HepG2 (cell line): ENCODE data around the gene CAMTA2. TPM values are rescaled to one million over a fixed set of nuclear protein-coding genes. Genes with fewer than 3 reads are reported as not detected.

Experiments used
- ADNP ChIP-seq: sonication (generic); formaldehyde crosslinking; IDR thresholded peaks from 2 replicates; pipeline ENCODE4 v1.4.0; 2020; ENCODE audit warnings: missing genetic modification reagents
- ARID2 ChIP-seq: sonication (generic); formaldehyde crosslinking; IDR thresholded peaks from 2 replicates; pipeline ENCODE4 v1.8.1; 2022; ENCODE audit warnings: mild to moderate bottlenecking, missing genetic modification reagents, borderline replicate concordance
- FOXO4 ChIP-seq: sonication (generic); formaldehyde crosslinking; conservative IDR thresholded peaks from 2 replicates; pipeline ENCODE4 v1.8.1; 2023; ENCODE audit warnings: missing genetic modification reagents
- KLF15 ChIP-seq: sonication (generic); formaldehyde crosslinking; IDR thresholded peaks from 2 replicates; pipeline ENCODE4 v1.8.1; 2023; ENCODE audit warnings: borderline replicate concordance, mild to moderate bottlenecking, inconsistent platforms, missing genetic modification reagents, mixed read lengths
- MLXIP ChIP-seq: sonication (generic); formaldehyde crosslinking; IDR thresholded peaks from 2 replicates; pipeline ENCODE4 v1.9.0; 2021; ENCODE audit warnings: missing genetic modification reagents, borderline replicate concordance
- SAP130 ChIP-seq: IDR thresholded peaks from 2 replicates; pipeline ENCODE4 v1.6.1; 2016; ENCODE audit warnings: low read depth
- TBP ChIP-seq: sonication (generic); formaldehyde crosslinking; IDR thresholded peaks from 2 replicates; pipeline ENCODE4 v1.5.0; 2020; ENCODE audit warnings: missing genetic modification reagents
- ZEB1 ChIP-seq: IDR thresholded peaks from 2 replicates; pipeline ENCODE4 v1.6.1; 2012; ENCODE audit warnings: mild to moderate bottlenecking, low read depth, inconsistent platforms; ENCODE audit not compliant: insufficient replicate concordance
- ZFP36L1 ChIP-seq: sonication (generic); formaldehyde crosslinking; IDR thresholded peaks from 2 replicates; pipeline ENCODE4 v1.8.0; 2022; ENCODE audit warnings: mild to moderate bottlenecking, missing genetic modification reagents, moderate library complexity
- ZNF331 ChIP-seq: sonication (generic); formaldehyde crosslinking; IDR thresholded peaks from 2 replicates; pipeline ENCODE4 v1.4.0; 2020; ENCODE audit warnings: missing genetic modification reagents
- ZNF567 ChIP-seq: sonication (generic); formaldehyde crosslinking; IDR thresholded peaks from 2 replicates; pipeline ENCODE4 v1.8.1; 2023; ENCODE audit warnings: mild to moderate bottlenecking, missing genetic modification reagents, borderline replicate concordance
- ZNF678 ChIP-seq: sonication (generic); formaldehyde crosslinking; IDR thresholded peaks from 2 replicates; pipeline ENCODE4 v1.4.0; 2020; ENCODE audit warnings: mild to moderate bottlenecking, missing genetic modification reagents
- polyA plus RNA-seq, 8 experiments: library from polyadenylated mRNA; depleted of rRNA in 3 of 8; stranded (reverse) in 7 of 8; unstranded in 1 of 8; fragments of >200 nt; fragmentation: Illumina TruSeq in 4 of 8; extraction: Trizol in 4 of 8; gene quantifications; 2 replicates each; pipeline versions ENCODE4 v1.2.1 to v1.2.3, GENCODE V29; 2011 to 2016; ENCODE audit warnings: low read depth in 4 of 8, missing spikeins in 1 of 8, mixed read lengths in 1 of 8; ENCODE audit not compliant: insufficient read depth in 1 of 8
- total RNA-seq, 5 experiments: library from RNA; depleted of rRNA; stranded (reverse); fragments of >200 nt; fragmentation: Illumina TruSeq; extraction: Trizol; gene quantifications; 2 replicates each; pipeline ENCODE4 v1.2.3, GENCODE V29; 2016; ENCODE audit warnings: low read depth in 1 of 5
- TF ChIP-seq, protein P1 (sequence below): sonication (generic); formaldehyde crosslinking; IDR thresholded peaks from 2 replicates; pipeline ENCODE4 v1.4.0; 2020; ENCODE audit warnings: missing genetic modification reagents
- TF ChIP-seq, protein P2 (sequence below): sonication (generic); formaldehyde crosslinking; IDR thresholded peaks from 2 replicates; pipeline ENCODE4 v1.5.0; 2020; ENCODE audit warnings: mild to moderate bottlenecking, missing genetic modification reagents, borderline replicate concordance
- TF ChIP-seq, protein P3 (sequence below): sonication (generic); formaldehyde crosslinking; IDR thresholded peaks from 2 replicates; pipeline ENCODE4 v1.9.0; 2021; ENCODE audit warnings: missing genetic modification reagents, mild to moderate bottlenecking, borderline replicate concordance

CAMTA2 gene
- total and polyA plus RNA-seq, 2 of the 13 experiments (the other 11 are each of a cell fraction or from before 2014, with no cell fraction given) = 4.1 to 7.1 TPM

GRCh38 chr17:4967539-4968485 lies 19.7 kb downstream of the CAMTA2 start, which contains the start of gene SPAG7 (continued):
- no peak for TF ChIP-seq MLXIP
- 0 out of 2 replicates have a peak, but pooled peaks have one; percentile 34 for TF ChIP-seq ZNF567
- no peak for TF ChIP-seq TBP (CRISPR knock-in tag)
- TF ChIP-seq FOXO4 (CRISPR knock-in tag) = 0 out of 2 replicates have a peak, but pooled peaks have one; percentile 91
- TF ChIP-seq ZFP36L1 (CRISPR knock-in tag) = peak; percentile 70; the same call in 1 of the 2 replicates
- TF ChIP-seq, protein P1, sequence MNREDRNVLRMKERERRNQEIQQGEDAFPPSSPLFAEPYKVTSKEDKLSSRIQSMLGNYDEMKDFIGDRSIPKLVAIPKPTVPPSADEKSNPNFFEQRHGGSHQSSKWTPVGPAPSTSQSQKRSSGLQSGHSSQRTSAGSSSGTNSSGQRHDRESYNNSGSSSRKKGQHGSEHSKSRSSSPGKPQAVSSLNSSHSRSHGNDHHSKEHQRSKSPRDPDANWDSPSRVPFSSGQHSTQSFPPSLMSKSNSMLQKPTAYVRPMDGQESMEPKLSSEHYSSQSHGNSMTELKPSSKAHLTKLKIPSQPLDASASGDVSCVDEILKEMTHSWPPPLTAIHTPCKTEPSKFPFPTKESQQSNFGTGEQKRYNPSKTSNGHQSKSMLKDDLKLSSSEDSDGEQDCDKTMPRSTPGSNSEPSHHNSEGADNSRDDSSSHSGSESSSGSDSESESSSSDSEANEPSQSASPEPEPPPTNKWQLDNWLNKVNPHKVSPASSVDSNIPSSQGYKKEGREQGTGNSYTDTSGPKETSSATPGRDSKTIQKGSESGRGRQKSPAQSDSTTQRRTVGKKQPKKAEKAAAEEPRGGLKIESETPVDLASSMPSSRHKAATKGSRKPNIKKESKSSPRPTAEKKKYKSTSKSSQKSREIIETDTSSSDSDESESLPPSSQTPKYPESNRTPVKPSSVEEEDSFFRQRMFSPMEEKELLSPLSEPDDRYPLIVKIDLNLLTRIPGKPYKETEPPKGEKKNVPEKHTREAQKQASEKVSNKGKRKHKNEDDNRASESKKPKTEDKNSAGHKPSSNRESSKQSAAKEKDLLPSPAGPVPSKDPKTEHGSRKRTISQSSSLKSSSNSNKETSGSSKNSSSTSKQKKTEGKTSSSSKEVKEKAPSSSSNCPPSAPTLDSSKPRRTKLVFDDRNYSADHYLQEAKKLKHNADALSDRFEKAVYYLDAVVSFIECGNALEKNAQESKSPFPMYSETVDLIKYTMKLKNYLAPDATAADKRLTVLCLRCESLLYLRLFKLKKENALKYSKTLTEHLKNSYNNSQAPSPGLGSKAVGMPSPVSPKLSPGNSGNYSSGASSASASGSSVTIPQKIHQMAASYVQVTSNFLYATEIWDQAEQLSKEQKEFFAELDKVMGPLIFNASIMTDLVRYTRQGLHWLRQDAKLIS = no peak
- TF ChIP-seq, protein P2, sequence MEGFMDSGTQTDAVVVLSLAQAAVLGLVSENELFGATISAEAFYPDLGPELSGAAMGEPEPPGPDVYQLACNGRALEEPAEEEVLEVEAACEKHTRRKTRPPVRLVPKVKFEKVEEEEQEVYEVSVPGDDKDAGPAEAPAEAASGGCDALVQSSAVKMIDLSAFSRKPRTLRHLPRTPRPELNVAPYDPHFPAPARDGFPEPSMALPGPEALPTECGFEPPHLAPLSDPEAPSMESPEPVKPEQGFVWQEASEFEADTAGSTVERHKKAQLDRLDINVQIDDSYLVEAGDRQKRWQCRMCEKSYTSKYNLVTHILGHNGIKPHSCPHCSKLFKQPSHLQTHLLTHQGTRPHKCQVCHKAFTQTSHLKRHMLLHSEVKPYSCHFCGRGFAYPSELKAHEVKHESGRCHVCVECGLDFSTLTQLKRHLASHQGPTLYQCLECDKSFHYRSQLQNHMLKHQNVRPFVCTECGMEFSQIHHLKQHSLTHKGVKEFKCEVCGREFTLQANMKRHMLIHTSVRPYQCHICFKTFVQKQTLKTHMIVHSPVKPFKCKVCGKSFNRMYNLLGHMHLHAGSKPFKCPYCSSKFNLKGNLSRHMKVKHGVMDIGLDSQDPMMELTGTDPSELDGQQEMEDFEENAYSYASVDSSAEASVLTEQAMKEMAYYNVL (CRISPR knock-in tag) = 0 out of 2 replicates have a peak, but pooled peaks have one; percentile 6
- TF ChIP-seq ARID2 (CRISPR knock-in tag) = peak; percentile 71; the same call in 1 of the 2 replicates
- TF ChIP-seq, protein P3, sequence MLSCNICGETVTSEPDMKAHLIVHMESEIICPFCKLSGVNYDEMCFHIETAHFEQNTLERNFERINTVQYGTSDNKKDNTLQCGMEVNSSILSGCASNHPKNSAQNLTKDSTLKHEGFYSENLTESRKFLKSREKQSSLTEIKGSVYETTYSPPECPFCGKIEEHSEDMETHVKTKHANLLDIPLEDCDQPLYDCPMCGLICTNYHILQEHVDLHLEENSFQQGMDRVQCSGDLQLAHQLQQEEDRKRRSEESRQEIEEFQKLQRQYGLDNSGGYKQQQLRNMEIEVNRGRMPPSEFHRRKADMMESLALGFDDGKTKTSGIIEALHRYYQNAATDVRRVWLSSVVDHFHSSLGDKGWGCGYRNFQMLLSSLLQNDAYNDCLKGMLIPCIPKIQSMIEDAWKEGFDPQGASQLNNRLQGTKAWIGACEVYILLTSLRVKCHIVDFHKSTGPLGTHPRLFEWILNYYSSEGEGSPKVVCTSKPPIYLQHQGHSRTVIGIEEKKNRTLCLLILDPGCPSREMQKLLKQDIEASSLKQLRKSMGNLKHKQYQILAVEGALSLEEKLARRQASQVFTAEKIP = no peak
- TF ChIP-seq ZNF331 (CRISPR knock-in tag) = no peak; the same call in 1 of the 2 replicates
- no peak for TF ChIP-seq ZEB1
- no peak for TF ChIP-seq KLF15 (CRISPR knock-in tag)
- no peak for TF ChIP-seq ADNP (CRISPR knock-in tag)
- no peak for TF ChIP-seq ZNF678 (CRISPR knock-in tag)
- TF ChIP-seq SAP130 (CRISPR knock-in tag) = peak; percentile 86
